ACC112 (cell line): ENCODE measurements around the gene FAF1.
"Not testable (repeated sequence)": the region's sequence is repeated elsewhere in the genome, so short reads cannot be mapped to it uniquely, and the experiment has no call there.

Experiments
- H2AFZ ChIP-seq: fragments of 200-600 bp; sonication (generic); one replicate; pipeline ENCODE4 v1.6.0; 2017; ENCODE audit warnings: antibody characterized with exemption, low read length; ENCODE audit not compliant: unreplicated experiment
- H3K27ac ChIP-seq: fragments of 200-600 bp; sonication (generic); 2 replicates; pipeline ENCODE4 v1.5.1; 2014; ENCODE audit warnings: low read depth, mild to moderate bottlenecking, antibody characterized with exemption, low read length, moderate library complexity
- H3K27me3 ChIP-seq: fragments of 200-600 bp; sonication (generic); 2 replicates; pipeline ENCODE4 v1.6.1; 2014; ENCODE audit warnings: mild to moderate bottlenecking, antibody characterized with exemption, low read length, moderate library complexity, mixed read lengths; ENCODE audit not compliant: insufficient read depth
- H3K36me3 ChIP-seq: fragments of 200-600 bp; sonication (generic); 2 replicates; pipeline ENCODE4 v1.6.1; 2016; ENCODE audit warnings: mild to moderate bottlenecking, antibody characterized with exemption, low read length, moderate library complexity, mixed read lengths; ENCODE audit not compliant: insufficient read depth
- H3K4me1 ChIP-seq: fragments of 200-600 bp; sonication (generic); one replicate; pipeline ENCODE4 v1.6.1; 2016; ENCODE audit warnings: low read length, mixed read lengths; ENCODE audit not compliant: insufficient read depth, unreplicated experiment, control insufficient read depth
- H3K4me3 ChIP-seq: fragments of 200-600 bp; sonication (generic); 2 replicates; pipeline ENCODE4 v1.5.1; 2014; ENCODE audit warnings: mild to moderate bottlenecking, low read depth, low read length
- H3K79me2 ChIP-seq: fragments of 200-600 bp; sonication (generic); one replicate; pipeline ENCODE4 v1.6.0; 2016; ENCODE audit warnings: low read length; ENCODE audit not compliant: control insufficient read depth, unreplicated experiment, insufficient read depth

FAF1 gene

DNA sequence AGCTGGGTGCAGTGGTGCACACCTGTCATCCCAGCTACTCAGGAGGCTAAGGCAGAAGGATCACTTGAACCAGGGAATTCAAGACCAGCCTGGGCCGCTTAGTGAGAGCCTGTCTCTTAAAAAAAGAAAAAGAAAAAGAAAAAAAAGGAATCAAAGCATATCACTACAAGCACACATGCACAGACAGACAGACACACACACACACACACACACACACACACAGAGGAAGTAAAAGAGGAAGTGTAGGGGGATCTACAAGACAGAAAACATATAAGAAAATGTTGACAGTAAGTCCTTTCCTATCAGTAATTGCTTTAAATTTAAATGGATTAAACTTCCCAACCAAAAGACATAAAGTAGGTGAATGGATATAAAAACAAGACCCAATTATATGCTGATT is 180.3 kb downstream of the FAF1 start:
- Histone ChIP-seq H3K4me1 (peaks cover 4% of the 10 kb centered on the region), H3K27me3 (no peaks in the 10 kb centered on the region), H3K27ac (no peak overlapping the region), H2AFZ (no peak overlapping the region), H3K4me3 (no peak overlapping the region), H3K36me3 (peaks cover 8% of the 10 kb centered on the region), H3K79me2 (peaks cover 4% of the 10 kb centered on the region)

DNA sequence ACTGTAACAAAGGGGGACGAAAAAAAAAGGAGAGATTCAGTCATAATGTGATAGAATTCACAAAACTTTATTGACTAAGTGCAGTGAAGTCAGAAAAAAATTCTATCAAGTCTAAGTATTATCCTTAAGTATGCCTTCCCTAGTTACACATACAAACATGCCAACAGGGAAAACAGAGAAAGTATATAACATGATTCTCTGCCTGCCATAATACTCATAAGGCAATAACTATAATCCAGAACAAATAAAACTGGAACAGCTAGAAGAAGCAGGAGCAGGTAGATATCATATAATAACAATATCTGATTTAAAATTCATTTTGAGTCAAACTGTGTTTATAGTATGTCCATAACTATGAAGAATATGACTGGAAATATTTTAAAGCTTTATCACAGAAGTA is 184.3 kb downstream of the FAF1 start:
- Histone ChIP-seq H3K27ac (no peak overlapping the region), H3K4me1 (no peaks in the 10 kb centered on the region), H3K27me3 (no peaks in the 10 kb centered on the region), H3K4me3 (no peak overlapping the region), H2AFZ (no peak overlapping the region), H3K79me2 (no peaks in the 10 kb centered on the region), H3K36me3 (peaks cover 6% of the 10 kb centered on the region)

DNA sequence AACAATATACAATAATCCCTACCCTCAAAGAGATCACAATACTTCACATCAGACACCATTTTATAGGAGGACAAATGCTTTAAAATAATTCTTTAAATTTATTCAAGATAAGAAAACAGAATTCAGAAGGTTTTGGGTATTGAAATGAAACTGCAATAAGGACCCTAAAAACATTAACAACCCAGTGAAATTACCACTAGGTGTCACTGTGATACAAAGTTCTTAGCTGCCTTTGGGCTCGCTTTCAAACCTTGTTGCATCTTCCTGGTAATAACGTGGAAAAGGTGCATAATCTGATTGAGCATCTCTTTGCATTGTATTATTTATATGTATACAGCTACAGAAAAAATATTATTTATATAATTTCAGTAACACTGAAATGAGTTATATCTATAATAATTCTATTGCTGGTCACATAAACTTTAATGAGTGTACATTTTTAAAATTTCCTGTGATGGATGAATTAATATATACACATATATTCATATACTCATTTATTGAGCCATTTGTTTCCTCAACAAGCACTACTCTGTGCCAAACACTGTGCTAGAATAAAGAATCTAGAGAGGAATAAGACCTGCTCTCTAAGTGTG is 185.2 kb downstream of the FAF1 start:
- no peak overlapping the region for H3K4me3 ChIP-seq
- H3K4me1 ChIP-seq: no peaks in the 10 kb centered on the region
- H3K79me2 ChIP-seq: no peaks in the 10 kb centered on the region
- H3K36me3 ChIP-seq: no peaks in the 10 kb centered on the region
- no peaks in the 10 kb centered on the region for H3K27me3 ChIP-seq
- no peak overlapping the region for H2AFZ ChIP-seq
- no peak overlapping the region for H3K27ac ChIP-seq

DNA sequence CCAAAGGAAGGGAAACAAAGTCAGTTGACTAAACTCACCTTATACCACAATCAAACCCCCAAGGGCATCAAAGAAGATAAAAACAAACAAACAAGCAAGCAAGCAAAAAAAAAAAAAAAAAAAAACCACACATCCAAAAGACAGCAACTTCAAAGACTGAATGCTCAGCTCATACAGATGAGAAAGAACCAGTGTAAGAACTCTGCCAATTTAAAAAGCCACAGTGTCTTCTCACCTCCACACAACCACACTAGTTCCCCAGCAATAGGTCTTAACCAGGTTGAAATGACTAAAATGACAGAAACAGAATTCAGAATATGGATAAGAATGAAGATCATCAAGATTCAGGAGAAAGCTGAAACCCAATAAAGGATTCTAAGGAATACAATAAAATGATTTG is 193.4 kb downstream of the FAF1 start:
- no peak overlapping the region for H3K4me3 ChIP-seq
- H3K4me1 ChIP-seq: no peaks in the 10 kb centered on the region
- H3K79me2 ChIP-seq: peaks cover 13% of the 10 kb centered on the region
- H2AFZ ChIP-seq: no peak overlapping the region
- no peak overlapping the region for H3K27ac ChIP-seq
- no peaks in the 10 kb centered on the region for H3K27me3 ChIP-seq
- 0 out of 2 replicates have a peak, but pooled peaks cover 3% of the 10 kb centered on the region for H3K36me3 ChIP-seq

DNA sequence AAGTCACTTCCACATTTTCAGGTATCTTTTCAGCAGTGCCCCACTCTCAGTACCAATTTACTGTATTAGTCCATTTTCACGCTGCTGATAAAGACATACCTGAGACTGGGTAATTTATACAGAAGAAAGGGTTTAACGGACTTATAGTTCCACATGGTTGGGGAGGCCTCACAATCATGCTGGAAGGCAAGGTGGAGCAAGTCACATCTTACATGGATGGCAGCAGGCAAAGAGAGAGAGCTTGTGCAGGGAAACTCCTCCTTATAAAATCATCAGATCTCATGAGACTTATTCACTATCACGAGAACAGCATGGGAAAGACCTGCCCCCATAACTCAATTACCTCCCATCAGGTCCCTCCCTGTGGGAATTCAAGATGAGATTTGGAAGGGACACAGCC is 203.5 kb downstream of the FAF1 start:
- not testable (repeated sequence) for H3K27ac ChIP-seq, H3K36me3 ChIP-seq, H3K27me3 ChIP-seq, H3K79me2 ChIP-seq, H2AFZ ChIP-seq, H3K4me1 ChIP-seq, H3K4me3 ChIP-seq

DNA sequence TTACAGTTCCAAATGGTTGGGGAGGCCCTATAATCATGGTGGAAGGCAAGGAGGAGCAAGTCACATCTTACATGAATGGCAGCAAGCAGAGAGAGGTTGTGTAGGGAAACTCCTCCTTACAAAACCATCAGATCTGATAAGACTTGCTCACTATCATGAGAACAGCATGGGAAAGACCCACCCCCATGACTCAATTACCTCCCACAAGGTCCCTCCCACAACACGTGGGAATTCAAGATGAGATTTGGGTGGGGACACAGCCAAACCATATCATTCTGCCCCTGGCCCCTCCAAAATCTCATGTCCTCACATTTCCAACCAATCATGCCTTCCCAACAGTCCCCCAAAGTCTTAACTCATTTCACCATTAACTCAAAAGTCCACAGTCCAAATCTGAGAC is 205.3 kb downstream of the FAF1 start:
- H3K4me3 ChIP-seq, H3K27me3 ChIP-seq, H3K79me2 ChIP-seq, H3K4me1 ChIP-seq, H3K27ac ChIP-seq, H2AFZ ChIP-seq, H3K36me3 ChIP-seq: not testable (repeated sequence)

DNA sequence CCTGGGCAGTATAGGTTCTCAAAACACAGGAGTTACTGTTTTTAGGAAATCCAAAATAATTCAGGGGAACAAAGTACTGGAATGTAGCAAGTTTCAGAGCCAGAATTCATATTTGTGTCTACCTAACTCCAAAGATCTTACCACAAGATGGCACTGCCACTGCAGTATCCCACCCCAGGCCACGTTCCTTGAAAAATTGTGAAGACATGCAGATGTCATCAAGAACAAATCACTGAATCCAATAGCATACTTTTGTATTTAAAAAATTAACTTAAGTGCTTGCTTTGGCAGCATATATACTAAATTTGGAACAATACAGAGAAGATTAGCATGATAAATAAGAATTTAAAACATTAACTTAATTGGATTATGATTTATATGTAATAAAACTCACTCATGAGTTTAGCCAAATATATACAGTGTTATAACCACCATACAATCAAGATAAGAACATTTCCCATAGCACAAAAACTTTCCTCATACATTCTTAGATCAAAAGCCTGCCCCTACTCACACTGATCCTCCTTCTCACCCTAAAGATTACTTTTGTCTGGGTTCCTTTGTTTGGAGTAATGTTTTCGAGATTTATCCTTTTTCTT is 209.9 kb downstream of the FAF1 start:
- no peaks in the 10 kb centered on the region for H3K4me1 ChIP-seq
- no peaks in the 10 kb centered on the region for H3K27me3 ChIP-seq
- H3K79me2 ChIP-seq: no peaks in the 10 kb centered on the region
- no peak overlapping the region for H2AFZ ChIP-seq
- H3K27ac ChIP-seq: no peak overlapping the region
- no peak overlapping the region for H3K4me3 ChIP-seq
- no peaks in the 10 kb centered on the region for H3K36me3 ChIP-seq

DNA sequence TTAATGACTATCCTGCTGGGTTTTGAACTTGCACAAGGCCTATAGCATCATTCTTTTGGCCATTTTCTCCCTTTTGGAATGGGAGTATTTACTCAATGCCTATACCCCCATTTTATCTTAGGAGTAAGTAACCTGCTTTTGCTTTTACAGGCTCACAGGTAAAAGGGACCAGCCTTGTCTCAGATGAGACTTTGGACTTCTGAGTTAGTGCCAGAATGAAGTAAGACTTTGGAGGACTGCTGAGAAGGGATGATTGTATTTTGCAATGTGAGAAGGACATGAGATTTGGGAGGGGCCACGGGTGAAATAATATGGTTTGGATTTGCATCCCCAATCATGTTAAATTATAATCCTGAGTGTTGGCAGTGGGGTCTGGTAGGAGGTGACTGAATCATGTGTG is 212.7 kb downstream of the FAF1 start:
- no peak overlapping the region for H3K4me3 ChIP-seq
- peaks cover 6% of the 10 kb centered on the region for H3K4me1 ChIP-seq
- H3K36me3 ChIP-seq: no peaks in the 10 kb centered on the region
- H3K27ac ChIP-seq: no peak overlapping the region
- no peak overlapping the region for H2AFZ ChIP-seq
- no peaks in the 10 kb centered on the region for H3K79me2 ChIP-seq
- no peaks in the 10 kb centered on the region for H3K27me3 ChIP-seq

DNA sequence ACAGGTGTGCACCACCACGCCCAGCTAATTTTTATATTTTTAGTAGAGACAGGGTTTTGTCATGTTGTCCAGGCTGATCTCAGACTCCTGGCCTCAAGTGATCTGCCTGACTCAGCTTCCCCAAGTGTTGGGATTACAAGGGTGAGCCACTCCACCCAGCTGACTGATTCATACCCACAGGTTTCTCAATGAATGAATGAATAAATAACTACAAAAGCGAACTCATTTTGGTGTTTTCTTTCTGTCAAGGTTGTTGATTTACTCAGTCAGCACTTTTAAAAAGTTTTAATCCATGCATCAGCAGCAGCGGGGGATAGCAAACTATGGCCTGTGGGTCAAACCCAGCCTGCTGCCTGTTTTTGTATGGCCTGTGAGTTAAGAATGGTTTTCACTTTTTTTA is 217.5 kb downstream of the FAF1 start:
- Histone ChIP-seq H3K27ac (no peak overlapping the region), H3K27me3 (no peaks in the 10 kb centered on the region), H3K4me1 (peaks cover 6% of the 10 kb centered on the region), H3K4me3 (no peak overlapping the region), H3K79me2 (no peaks in the 10 kb centered on the region), H2AFZ (no peak overlapping the region), H3K36me3 (0 out of 2 replicates have a peak, but pooled peaks cover 4% of the 10 kb centered on the region)

DNA sequence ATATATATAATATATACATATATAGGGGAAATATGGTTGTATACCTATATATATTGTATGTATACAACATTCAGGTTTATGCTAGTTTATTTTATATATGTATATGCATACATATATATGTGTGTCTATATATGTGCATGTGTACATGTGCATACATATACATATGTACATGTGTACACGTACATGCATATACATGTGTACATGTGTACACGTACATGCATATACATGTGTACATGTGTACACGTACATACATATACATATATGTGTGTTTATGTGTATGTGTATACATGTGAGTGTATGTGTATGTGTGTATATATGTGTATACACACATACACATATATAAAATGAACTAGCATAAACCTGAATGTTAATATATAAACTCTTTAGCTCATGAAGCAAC is 220.9 kb downstream of the FAF1 start:
- 0 out of 2 replicates have a peak, but pooled peaks cover 4% of the 10 kb centered on the region for H3K36me3 ChIP-seq
- H3K4me3 ChIP-seq: no peak overlapping the region
- H3K27me3 ChIP-seq: no peaks in the 10 kb centered on the region
- H3K27ac ChIP-seq: no peak overlapping the region
- H3K79me2 ChIP-seq: no peaks in the 10 kb centered on the region
- H3K4me1 ChIP-seq: peaks cover 6% of the 10 kb centered on the region
- H2AFZ ChIP-seq: no peak overlapping the region

DNA sequence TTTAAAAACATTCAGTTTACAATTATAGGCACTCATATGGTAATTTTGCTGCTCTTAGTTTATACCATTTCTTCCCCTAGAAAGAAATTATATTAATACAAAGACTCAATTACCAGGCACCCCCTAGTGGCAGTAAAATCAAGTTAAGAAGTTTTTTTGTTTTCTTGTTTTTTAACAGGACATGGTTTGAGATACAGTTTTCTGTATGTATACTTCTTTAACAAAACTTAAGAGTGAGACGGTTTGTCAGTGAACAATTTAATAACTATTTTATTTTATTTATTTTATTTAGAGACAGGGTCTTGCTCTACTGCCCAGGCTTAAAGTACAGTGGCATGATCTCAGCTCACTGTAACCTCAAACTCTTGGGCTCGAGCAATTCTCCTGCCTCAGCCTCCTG is 224.6 kb downstream of the FAF1 start:
- Histone ChIP-seq H3K36me3 (0 out of 2 replicates have a peak, but pooled peaks cover 4% of the 10 kb centered on the region), H3K27me3 (no peaks in the 10 kb centered on the region), H3K4me3 (no peak overlapping the region), H3K4me1 (no peaks in the 10 kb centered on the region), H2AFZ (no peak overlapping the region), H3K79me2 (no peaks in the 10 kb centered on the region), H3K27ac (no peak overlapping the region)
